ENCODE results near the gene LYST.
"Not testable (repeated sequence)": the region's sequence is repeated elsewhere in the genome, so short reads cannot be mapped to it uniquely, and the experiment has no call there.

The LYST gene

GRCh38 chr1:235650341-235651169, 216.2 kb downstream of the LYST start:
- DNase-seq, result no peak

- DNase-seq, result peak; percentile 36 to 45
Measured at GRCh38 chr1:235649368-235650163, 217.1 kb downstream of the LYST start, which contains the start of gene GNG4. Gene GNG4, minus strand, starts transcription at chr1:235649784. Its CDS starts 65,946 bp downstream, at chr1:235583838.

GRCh38 chr1:235648954-235649367, 217.7 kb downstream of the LYST start:
- peak; percentile 32 to 50 for DNase-seq

GRCh38 chr1:235648407-235648907, 218.2 kb downstream of the LYST start:
- no peak for DNase-seq

- DNase-seq, result not testable (repeated sequence)
Measured at GRCh38 chr1:235647537-235647936, 219.2 kb downstream of the LYST start.

GRCh38 chr1:235646463-235646862, 220.2 kb downstream of the LYST start:
- DNase-seq, result no peak

- DNase-seq, result no peak
Measured at GRCh38 chr1:235644693-235645305, 221.9 kb downstream of the LYST start.

- DNase-seq, result no peak
Measured at GRCh38 chr1:235643837-235644692, 222.6 kb downstream of the LYST start.

GRCh38 chr1:235642943-235643371, 223.7 kb downstream of the LYST start:
- no peak for DNase-seq

GRCh38 chr1:235642011-235642942, 224.4 kb downstream of the LYST start:
- peak; percentile 42 to 63 for DNase-seq

- no peak for DNase-seq
Measured at GRCh38 chr1:235640580-235640979, 226.1 kb downstream of the LYST start.

GRCh38 chr1:235639226-235640205, 227.2 kb downstream of the LYST start:
- DNase-seq, result no peak

- not testable (repeated sequence) for DNase-seq
Measured at GRCh38 chr1:235638612-235639011, 228.1 kb downstream of the LYST start.

GRCh38 chr1:235637756-235638534, 228.8 kb downstream of the LYST start:
- DNase-seq, result no peak

- no peak for DNase-seq
Measured at GRCh38 chr1:235635938-235636662, 230.6 kb downstream of the LYST start.

- DNase-seq, result no peak
Measured at GRCh38 chr1:235632506-235633401, 234.0 kb downstream of the LYST start.

- DNase-seq, result no peak
Measured at GRCh38 chr1:235631816-235632215, 234.9 kb downstream of the LYST start.

Measured in stimulated activated CD4-positive, alpha-beta T cell treated with anti-CD3 and anti-CD28 coated beads, Interleukin-4, amount 100 ng/mL, for 4 hours (primary cell).